Measurements from ENCODE around the gene FAP. TPM values are rescaled to one million over a fixed set of nuclear protein-coding genes. Genes with fewer than 3 reads are reported as not detected.
A peak's percentile ranks its signal among the peaks of the same experiment; 100 is the strongest.

FAP gene
- total RNA-seq, 1 donor from 2014 or later, result 0.71 TPM

DNA sequence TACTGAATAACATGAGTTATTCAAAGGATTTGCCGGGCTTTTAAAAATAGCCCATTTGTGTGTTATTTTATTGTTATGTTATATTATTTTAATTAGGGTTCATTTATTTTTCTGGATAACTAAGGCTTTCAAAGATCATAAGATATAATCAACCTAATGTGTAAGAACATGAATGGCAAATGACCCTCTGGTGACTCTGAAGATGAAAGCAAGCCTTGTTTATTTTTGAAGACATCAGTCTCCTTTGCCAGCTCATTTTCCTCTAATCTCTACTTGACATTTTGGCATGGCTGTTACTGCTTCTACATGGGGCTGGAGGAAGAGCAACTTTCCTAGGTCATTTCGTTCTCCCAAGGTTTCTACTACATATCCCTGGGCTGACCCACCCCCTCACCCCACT lies 10.6 kb downstream of the FAP start:
- DNase-seq, result no peak
- no peak overlapping the region for H3K27ac ChIP-seq (replicated peaks)
- TF ChIP-seq, protein P1, sequence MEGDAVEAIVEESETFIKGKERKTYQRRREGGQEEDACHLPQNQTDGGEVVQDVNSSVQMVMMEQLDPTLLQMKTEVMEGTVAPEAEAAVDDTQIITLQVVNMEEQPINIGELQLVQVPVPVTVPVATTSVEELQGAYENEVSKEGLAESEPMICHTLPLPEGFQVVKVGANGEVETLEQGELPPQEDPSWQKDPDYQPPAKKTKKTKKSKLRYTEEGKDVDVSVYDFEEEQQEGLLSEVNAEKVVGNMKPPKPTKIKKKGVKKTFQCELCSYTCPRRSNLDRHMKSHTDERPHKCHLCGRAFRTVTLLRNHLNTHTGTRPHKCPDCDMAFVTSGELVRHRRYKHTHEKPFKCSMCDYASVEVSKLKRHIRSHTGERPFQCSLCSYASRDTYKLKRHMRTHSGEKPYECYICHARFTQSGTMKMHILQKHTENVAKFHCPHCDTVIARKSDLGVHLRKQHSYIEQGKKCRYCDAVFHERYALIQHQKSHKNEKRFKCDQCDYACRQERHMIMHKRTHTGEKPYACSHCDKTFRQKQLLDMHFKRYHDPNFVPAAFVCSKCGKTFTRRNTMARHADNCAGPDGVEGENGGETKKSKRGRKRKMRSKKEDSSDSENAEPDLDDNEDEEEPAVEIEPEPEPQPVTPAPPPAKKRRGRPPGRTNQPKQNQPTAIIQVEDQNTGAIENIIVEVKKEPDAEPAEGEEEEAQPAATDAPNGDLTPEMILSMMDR (IDR thresholded peaks at IDR 0.05; ENCODE audit: borderline replicate concordance), result no peak
- no peak overlapping the region for H3K4me3 ChIP-seq
- no peaks in the 10 kb centered on the region for H3K27me3 ChIP-seq (ENCODE audit: low read depth)
- intact Hi-C loops (cut with micrococcal nuclease), result no loop called here
- H3K36me3 ChIP-seq, result no peaks in the 10 kb centered on the region
- H3K9me3 ChIP-seq (replicated peaks), result peaks cover 4% of the 10 kb centered on the region
- no peaks in the 10 kb centered on the region for H3K4me1 ChIP-seq

GRCh38 chr2:162232027-162232426 lies 11.2 kb downstream of the FAP start:
- no peak for DNase-seq
- H3K4me3 ChIP-seq, result no peak overlapping the region
- intact Hi-C loops (cut with micrococcal nuclease), result no loop called here
- H3K36me3 ChIP-seq, result no peaks in the 10 kb centered on the region
- no peaks in the 10 kb centered on the region for H3K4me1 ChIP-seq
- H3K27ac ChIP-seq (replicated peaks), result no peak overlapping the region
- peaks cover 4% of the 10 kb centered on the region for H3K9me3 ChIP-seq (replicated peaks)
- no peaks in the 10 kb centered on the region for H3K27me3 ChIP-seq (ENCODE audit: low read depth)
- TF ChIP-seq, protein P1 (IDR thresholded peaks at IDR 0.05; ENCODE audit: borderline replicate concordance), result no peak

- no peaks in the 10 kb centered on the region for H3K4me1 ChIP-seq
- intact Hi-C loops (cut with micrococcal nuclease), result no loop called here
- H3K4me3 ChIP-seq, result no peak overlapping the region
- no peaks in the 10 kb centered on the region for H3K27me3 ChIP-seq (ENCODE audit: low read depth)
- H3K9me3 ChIP-seq (replicated peaks), result peaks cover 4% of the 10 kb centered on the region
- no peaks in the 10 kb centered on the region for H3K36me3 ChIP-seq
- TF ChIP-seq, protein P1 (IDR thresholded peaks at IDR 0.05; ENCODE audit: borderline replicate concordance), result no peak
- H3K27ac ChIP-seq (replicated peaks), result no peak overlapping the region
- DNase-seq, result no peak
Measured at GRCh38 chr2:162230761-162231160, 12.5 kb downstream of the FAP start.

DNA sequence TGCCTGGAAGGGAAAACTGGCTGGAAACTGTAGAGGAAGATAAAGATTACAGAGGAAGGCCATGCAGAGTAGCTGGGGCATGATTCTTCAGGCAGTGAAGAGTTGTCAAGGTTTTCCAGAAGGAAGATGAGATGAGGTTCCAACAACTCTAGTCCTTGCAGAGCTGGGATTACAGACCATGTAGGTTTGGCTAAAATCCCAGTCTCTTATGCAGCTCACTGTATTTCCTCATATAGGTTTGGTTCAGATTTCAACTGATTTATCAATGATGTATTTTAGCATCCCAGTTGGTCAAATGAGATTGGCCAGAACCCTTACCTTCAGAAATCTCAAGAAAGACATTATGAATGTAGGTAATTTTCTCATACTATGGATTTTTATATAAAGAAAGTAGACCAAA lies 16.4 kb downstream of the FAP start:
- intact Hi-C loops (cut with micrococcal nuclease), result no loop called here
- TF ChIP-seq, protein P1 (IDR thresholded peaks at IDR 0.05; ENCODE audit: borderline replicate concordance), result no peak

GRCh38 chr2:162221064-162221463 lies 22.2 kb downstream of the FAP start:
- peak; percentile 50 for DNase-seq
- H3K4me1 ChIP-seq, result no peaks in the 10 kb centered on the region
- TF ChIP-seq, protein P1 (IDR thresholded peaks at IDR 0.05; ENCODE audit: borderline replicate concordance), result peak; percentile 83
- no peaks in the 10 kb centered on the region for H3K36me3 ChIP-seq
- H3K9me3 ChIP-seq (replicated peaks), result no peaks in the 10 kb centered on the region
- intact Hi-C loops (cut with micrococcal nuclease), result loop anchor here (5.0 kb wide), 1 partner anchor 76 kb away; no protein-coding TSS in a partner anchor
- H3K27ac ChIP-seq (replicated peaks), result no peak overlapping the region
- H3K27me3 ChIP-seq (ENCODE audit: low read depth), result no peaks in the 10 kb centered on the region
- H3K4me3 ChIP-seq, result no peak overlapping the region

More for the DNA sequence above, 16.4 kb downstream of the FAP start:
- Histone ChIP-seq H3K27ac (replicated peaks) (no peak overlapping the region), H3K4me3 (no peak overlapping the region), H3K9me3 (replicated peaks) (no peaks in the 10 kb centered on the region), H3K36me3 (no peaks in the 10 kb centered on the region), H3K4me1 (no peaks in the 10 kb centered on the region), H3K27me3 (ENCODE audit: low read depth) (no peaks in the 10 kb centered on the region)
- no peak for DNase-seq

Data from left ventricle myocardium inferior (tissue), 1 donor.